Choroid plexus epithelial cell (primary cell): Measurements from ENCODE around the gene TBC1D22A.
A peak's percentile ranks its signal among the peaks of the same experiment; 100 is the strongest.

Experiments
- DNase-seq: peaks from one replicate; pipeline ENCODE4 v3.0.0-alpha.2; 2010; ENCODE audit warnings: low read depth
- H3K4me3 ChIP-seq: 2 replicates; pipeline ENCODE4 v1.5.1; 2011; ENCODE audit warnings: low read depth, mild to moderate bottlenecking, control low read depth, low read length, moderate library complexity
- TF ChIP-seq, protein P1 (sequence below): conservative IDR thresholded peaks from 2 replicates; pipeline ENCODE4 v1.5.1; 2011; ENCODE audit warnings: low read depth, mild to moderate bottlenecking, control low read depth, inconsistent platforms, low read length, moderate library complexity

TBC1D22A gene

DNA sequence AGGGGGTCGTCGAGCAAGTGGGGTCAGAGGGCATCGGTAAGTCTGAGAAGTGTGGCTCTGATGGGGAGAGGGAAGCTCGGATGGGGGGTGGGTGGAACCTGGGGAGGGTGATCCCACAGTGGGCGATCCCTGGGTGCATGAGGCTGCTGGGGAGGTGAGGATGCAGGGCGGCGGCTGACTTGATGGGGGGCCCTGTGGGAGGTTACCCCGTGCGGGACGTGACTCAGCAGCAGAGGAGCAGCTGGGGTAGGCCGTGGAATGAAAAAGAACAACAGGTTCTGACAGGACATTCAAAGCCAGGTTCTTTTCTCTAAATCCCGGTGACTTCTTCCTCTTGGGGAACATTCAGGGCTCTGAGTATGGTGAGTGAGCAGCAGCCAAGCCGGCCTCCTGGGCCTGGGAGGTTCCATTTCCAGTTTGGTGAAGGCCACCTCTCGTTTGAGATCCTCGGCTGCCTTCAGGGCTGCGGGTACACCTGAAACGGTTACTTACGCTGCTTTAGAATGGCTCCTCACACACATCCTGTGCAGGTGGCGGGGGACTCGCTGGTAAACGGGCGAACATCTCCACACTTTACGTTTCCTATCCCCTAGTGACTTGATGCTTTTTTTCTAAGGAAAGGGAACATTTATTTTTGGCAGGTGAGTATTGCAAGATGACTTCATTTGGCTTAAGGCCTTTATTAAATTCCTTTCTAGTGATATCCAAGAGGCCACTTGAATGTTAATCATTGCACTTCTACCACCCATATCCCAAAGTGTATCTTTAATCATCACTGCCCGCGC is 278.2 kb downstream of the TBC1D22A start:
- no peak for DNase-seq
- H3K4me3 ChIP-seq, result no peak overlapping the region
- TF ChIP-seq, protein P1, sequence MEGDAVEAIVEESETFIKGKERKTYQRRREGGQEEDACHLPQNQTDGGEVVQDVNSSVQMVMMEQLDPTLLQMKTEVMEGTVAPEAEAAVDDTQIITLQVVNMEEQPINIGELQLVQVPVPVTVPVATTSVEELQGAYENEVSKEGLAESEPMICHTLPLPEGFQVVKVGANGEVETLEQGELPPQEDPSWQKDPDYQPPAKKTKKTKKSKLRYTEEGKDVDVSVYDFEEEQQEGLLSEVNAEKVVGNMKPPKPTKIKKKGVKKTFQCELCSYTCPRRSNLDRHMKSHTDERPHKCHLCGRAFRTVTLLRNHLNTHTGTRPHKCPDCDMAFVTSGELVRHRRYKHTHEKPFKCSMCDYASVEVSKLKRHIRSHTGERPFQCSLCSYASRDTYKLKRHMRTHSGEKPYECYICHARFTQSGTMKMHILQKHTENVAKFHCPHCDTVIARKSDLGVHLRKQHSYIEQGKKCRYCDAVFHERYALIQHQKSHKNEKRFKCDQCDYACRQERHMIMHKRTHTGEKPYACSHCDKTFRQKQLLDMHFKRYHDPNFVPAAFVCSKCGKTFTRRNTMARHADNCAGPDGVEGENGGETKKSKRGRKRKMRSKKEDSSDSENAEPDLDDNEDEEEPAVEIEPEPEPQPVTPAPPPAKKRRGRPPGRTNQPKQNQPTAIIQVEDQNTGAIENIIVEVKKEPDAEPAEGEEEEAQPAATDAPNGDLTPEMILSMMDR, result no peak

DNA sequence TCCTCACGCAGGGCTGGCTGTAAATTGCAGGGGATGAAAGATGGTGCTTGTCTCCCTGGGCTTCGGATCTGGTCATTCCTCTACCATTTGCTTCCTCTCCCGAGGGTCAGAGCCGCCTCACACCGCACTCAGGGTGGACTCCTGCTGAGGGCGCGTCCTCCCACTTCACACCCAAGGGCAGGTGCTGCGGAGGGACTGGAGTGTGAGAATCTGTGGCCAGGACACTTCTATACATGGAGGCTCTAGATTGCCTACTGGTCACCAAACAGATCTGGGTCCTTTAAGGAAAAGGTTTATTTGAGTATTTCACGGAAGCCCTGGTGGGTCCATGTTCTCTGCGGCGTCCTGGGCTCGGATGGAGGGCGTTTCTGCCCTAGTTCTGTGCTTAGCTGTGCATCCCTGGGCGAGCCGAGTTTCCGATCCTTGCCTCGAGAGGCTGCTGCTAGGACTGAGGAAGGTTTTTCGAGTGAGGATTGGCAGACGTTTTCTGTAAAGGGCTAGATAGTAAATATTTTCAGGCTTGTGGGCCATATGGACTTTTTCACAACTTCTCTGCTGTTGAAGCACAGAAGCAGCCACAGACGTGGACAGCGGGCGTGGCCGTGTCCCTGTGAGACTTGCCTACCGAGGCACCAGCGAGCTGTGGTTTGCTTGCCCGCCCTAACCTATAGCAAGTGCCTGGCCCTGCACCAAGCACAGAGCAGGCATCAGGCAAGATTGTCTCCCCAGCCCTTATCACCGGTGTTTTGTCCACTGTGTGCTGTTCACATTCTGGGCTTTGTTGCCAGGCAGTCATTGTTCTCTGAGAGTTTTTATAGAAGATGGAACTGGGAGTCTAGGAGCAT is 279.0 kb downstream of the TBC1D22A start:
- no peak overlapping the region for H3K4me3 ChIP-seq
- no peak for DNase-seq
- TF ChIP-seq, protein P1, result no peak

DNA sequence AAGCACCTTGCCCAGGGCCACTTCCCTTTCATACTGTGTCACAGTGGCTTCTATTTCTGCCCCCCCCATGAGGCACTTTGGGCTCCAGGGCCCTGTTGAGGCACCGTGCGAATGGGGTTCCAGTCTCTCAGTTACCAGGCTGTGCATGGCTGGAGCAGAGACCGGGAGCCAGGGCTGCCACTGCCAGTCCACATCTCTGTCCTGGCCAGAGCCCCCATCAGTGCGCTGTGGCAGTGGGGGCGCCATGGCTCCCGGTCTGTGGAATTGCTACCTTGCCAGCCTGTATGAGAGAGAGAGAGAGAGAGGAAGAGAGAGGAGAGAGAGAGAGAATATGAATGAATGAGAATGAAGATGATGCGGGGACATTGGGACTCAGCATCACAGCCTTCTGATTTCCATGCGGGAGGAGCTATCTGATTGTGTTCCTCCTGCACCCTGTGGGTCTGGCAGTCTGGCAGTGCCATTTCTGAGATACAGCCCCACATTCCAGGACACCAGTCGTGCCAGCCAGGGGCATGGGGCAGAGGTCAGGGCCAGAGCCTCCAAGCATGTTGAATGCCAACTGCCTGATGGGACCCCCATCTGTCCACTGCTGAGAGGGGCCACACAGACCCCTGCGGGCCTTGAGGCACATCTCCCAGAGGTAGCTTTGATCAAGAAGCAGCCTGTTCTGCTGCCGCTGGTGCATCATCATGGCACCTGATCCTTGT is 279.8 kb downstream of the TBC1D22A start:
- TF ChIP-seq, protein P1, result no peak
- H3K4me3 ChIP-seq, result no peak overlapping the region
- no peak for DNase-seq

DNA sequence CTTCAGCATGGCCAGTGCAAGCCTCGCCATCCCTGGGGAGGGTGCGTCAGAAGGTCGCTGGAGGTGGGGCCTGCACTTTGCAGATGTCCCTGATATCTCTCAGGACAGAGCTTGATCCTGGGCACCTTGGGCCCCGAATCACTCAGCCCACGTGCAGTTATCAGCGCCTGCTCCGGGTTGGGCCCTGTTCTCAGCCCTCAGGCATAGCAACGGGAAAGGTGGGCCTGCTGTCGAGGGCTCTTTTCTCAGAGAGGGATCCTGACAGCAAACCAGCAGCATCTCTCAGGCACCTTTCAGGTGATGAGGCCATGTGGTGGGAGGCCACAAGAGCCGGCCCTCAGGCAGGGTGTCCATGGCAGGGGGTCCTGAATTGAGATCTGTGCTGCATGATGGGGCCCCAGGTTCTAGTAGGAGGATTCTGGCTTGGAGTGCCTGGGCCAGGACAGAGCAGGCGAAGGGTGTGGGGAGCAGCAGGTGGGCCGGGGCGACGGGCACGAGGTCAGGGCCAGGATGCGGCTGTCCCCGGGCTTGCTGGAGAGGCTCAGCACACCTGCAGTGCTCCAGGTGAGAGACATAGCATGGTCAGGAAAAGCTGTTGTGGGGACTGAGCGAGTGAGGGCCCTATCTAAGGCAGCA is 280.5 kb downstream of the TBC1D22A start:
- no peak overlapping the region for H3K4me3 ChIP-seq
- TF ChIP-seq, protein P1, result no peak
- DNase-seq, result no peak

DNA sequence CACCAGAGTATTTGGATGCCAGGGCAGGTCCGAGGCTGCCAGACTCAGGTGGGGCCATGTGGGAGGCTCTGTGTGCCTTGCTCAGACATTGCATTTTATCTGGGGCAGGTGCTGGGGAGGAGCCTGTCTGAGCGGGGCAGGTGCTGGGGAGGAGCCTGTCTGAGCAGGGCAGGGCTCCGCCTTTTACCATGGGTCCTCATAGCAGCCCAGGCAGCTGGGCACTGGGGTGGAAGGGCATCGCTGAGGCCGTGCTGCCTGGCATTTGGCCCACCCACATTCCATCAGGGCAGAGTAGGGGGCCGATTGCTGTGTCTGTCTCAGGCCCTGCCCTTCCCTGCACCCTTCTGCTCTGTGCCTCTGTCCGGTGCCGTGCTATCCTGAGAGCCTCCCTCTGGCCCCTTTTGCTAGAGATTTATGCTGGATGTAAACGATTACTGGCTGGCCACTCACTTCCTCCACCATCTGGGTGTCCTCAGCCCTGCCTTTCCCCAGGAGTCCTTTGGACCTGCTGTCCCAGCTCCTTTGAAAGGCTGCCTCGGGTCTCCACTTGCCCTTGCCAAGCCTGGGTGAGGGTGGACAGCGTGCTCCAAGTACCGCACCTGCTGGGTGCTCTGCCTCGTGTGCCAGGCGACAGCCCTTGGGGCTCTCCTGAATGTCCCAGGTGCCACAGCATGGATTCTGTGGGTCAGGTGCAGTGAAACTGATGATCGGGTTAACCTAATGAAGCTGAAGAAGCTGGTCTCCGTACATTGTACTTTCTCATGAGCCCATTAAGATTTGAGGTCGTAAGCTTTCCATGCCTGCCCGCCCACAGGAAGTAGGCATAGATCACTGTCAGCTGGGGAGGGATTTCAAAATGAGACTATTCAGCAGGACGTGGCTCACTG is 281.6 kb downstream of the TBC1D22A start:
- peak; percentile 17 for DNase-seq
- H3K4me3 ChIP-seq, result no peak overlapping the region
- TF ChIP-seq, protein P1, result no peak
